ENCODE measurements around the gene ARHGAP15. TPM values are rescaled to one million over a fixed set of nuclear protein-coding genes. Genes with fewer than 3 reads are reported as not detected.

Gene ARHGAP15
- total RNA-seq, 1 donor from 2014 or later, result 9.1 TPM

DNA sequence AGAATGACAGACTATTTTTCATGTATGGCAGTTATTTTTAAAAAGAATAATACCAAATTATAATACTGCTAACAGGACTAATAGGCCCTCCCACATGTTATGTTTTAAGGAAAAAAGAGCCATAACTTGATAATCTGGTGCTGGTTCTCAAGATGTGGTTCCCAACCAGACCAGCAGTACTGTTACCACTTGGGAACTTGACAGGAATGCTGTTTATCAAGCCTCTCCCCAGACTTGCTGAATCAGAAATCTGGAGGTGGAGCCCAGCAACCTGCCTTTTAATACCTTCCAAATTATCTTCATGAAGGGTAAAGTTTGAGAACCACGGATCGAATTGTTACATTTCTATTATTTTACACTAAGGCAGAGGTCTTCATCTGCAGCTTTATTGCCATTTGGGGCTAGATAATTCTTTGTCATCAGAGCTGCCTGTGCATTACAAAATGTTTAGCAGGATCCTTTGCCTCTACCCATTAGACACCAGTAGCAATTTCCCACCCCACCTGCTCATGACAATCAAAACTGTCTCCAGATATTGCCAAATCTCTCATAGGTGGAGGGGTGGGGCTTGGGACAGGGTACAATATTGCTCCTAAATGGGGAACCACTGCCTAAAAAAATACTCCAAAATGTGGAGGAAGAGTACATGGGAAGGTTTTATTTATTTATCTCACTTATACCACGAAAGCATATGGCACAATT is 629.6 kb downstream of the ARHGAP15 start:
- H3K9me3 ChIP-seq, result no peaks in the 10 kb centered on the region
- no peak overlapping the region for H3K27ac ChIP-seq
- intact Hi-C loops (cut with DNase I), result no loop called here
- TF ChIP-seq, protein P1, sequence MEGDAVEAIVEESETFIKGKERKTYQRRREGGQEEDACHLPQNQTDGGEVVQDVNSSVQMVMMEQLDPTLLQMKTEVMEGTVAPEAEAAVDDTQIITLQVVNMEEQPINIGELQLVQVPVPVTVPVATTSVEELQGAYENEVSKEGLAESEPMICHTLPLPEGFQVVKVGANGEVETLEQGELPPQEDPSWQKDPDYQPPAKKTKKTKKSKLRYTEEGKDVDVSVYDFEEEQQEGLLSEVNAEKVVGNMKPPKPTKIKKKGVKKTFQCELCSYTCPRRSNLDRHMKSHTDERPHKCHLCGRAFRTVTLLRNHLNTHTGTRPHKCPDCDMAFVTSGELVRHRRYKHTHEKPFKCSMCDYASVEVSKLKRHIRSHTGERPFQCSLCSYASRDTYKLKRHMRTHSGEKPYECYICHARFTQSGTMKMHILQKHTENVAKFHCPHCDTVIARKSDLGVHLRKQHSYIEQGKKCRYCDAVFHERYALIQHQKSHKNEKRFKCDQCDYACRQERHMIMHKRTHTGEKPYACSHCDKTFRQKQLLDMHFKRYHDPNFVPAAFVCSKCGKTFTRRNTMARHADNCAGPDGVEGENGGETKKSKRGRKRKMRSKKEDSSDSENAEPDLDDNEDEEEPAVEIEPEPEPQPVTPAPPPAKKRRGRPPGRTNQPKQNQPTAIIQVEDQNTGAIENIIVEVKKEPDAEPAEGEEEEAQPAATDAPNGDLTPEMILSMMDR (IDR thresholded peaks at IDR 0.05), result no peak
- TF ChIP-seq POLR2A (IDR thresholded peaks at IDR 0.05) (no peak), POLR2AphosphoS5 (IDR thresholded peaks at IDR 0.05; ENCODE audit: insufficient read depth in 1 of 2, low read depth in 1 of 2) (no peak)
- no peak for DNase-seq (ENCODE audit: extremely low spot score in 2 of 2)
- no peak overlapping the region for H3K4me3 ChIP-seq
- no peaks in the 10 kb centered on the region for H3K27me3 ChIP-seq
- H3K36me3 ChIP-seq, result no peaks in the 10 kb centered on the region
- H3K4me1 ChIP-seq, result no peaks in the 10 kb centered on the region

DNA sequence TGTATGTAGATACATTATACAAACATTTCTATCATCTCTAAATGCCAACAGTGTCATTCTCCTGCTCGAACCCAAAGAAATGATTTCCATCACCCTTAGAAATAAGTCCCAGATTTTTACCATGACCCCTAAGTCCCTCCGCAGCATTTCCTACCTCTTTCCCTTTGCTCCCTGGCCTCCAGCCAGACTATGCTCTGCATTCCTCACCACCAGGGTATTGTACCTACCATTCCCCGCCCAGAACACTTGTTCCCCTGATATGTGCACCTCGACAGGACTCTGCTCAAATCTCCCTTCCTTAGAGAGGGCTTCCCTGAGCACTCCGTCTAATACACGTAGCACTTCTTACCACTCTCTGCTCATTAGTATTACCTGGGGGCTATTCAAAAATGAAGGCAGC is 630.2 kb downstream of the ARHGAP15 start:
- no peak overlapping the region for H3K27ac ChIP-seq
- no peak overlapping the region for H3K4me3 ChIP-seq
- TF ChIP-seq POLR2A (IDR thresholded peaks at IDR 0.05) (no peak), POLR2AphosphoS5 (IDR thresholded peaks at IDR 0.05; ENCODE audit: insufficient read depth in 1 of 2, low read depth in 1 of 2) (no peak)
- TF ChIP-seq, protein P1 (IDR thresholded peaks at IDR 0.05), result no peak
- no peaks in the 10 kb centered on the region for H3K9me3 ChIP-seq
- no peaks in the 10 kb centered on the region for H3K36me3 ChIP-seq
- H3K4me1 ChIP-seq, result no peaks in the 10 kb centered on the region
- no peaks in the 10 kb centered on the region for H3K27me3 ChIP-seq
- no peak for DNase-seq (ENCODE audit: extremely low spot score in 2 of 2)
- intact Hi-C loops (cut with DNase I), result no loop called here

DNA sequence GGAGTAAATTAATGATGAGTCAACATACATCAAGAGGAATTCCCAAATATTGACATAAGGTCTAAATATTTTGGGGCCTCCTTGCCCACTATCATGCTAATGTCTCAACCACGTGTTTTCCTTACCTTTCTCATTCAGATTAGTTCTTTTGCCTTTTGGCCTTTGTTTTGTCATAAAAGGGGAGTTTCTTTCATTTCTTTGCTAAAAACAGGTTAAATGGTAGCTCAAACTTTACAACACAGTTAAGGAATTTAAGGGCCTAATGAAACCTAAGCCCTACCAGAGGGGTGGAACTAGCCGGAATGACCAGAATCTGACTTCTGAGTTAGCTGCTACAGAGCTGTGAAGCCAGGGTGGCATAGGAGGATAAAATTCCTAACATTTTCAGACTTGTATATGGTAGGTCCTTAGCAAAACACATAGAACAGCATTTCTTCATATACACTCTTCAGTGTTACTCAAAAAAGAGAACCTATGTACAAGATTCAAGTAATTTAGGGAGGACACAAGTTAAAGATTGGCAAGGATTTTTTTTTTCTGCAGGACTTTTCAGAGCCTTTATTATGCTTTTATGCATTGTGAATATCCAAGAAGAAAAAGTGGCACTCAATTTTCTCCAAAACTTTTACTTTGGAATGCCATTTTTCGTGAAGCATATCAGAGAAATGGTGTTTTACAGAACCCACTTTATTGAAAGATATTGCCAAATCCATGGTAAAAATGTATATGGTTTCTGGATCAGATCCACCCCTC is 633.1 kb downstream of the ARHGAP15 start:
- Histone ChIP-seq H3K27me3 (no peaks in the 10 kb centered on the region), H3K4me1 (no peaks in the 10 kb centered on the region), H3K9me3 (no peaks in the 10 kb centered on the region), H3K27ac (no peak overlapping the region), H3K36me3 (no peaks in the 10 kb centered on the region), H3K4me3 (no peak overlapping the region)
- TF ChIP-seq POLR2AphosphoS5 (IDR thresholded peaks at IDR 0.05; ENCODE audit: insufficient read depth in 1 of 2, low read depth in 1 of 2) (no peak), POLR2A (IDR thresholded peaks at IDR 0.05) (no peak)
- TF ChIP-seq, protein P1 (IDR thresholded peaks at IDR 0.05), result no peak
- DNase-seq (ENCODE audit: extremely low spot score in 2 of 2), result no peak
- intact Hi-C loops (cut with DNase I), result no loop called here

DNA sequence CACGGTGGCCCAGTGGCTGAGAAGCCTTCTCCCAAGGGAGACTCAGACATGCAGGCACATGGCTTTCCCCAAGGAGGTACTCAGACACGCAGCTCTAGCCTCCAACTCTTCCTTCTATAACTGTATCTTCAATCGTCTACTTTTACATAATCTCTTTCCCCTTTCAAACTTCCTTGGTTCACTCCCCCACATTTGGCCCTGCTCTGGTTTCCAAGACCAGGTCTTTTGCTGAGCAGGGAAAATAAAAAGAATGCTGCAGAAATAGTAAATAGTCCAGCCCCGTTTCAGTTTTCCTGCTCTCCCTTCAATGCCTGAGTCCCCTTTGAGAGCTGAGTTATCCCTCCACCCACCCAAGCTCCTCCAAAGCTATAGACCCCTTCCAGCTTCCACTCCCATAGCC is 635.0 kb downstream of the ARHGAP15 start:
- DNase-seq (ENCODE audit: extremely low spot score in 2 of 2), result no peak
- H3K4me1 ChIP-seq, result no peaks in the 10 kb centered on the region
- H3K4me3 ChIP-seq, result no peak overlapping the region
- H3K9me3 ChIP-seq, result no peaks in the 10 kb centered on the region
- intact Hi-C loops (cut with DNase I), result no loop called here
- TF ChIP-seq POLR2A (IDR thresholded peaks at IDR 0.05) (no peak), POLR2AphosphoS5 (IDR thresholded peaks at IDR 0.05; ENCODE audit: insufficient read depth in 1 of 2, low read depth in 1 of 2) (no peak)
- TF ChIP-seq, protein P1 (IDR thresholded peaks at IDR 0.05), result no peak
- no peaks in the 10 kb centered on the region for H3K36me3 ChIP-seq
- no peaks in the 10 kb centered on the region for H3K27me3 ChIP-seq
- H3K27ac ChIP-seq, result no peak overlapping the region

DNA sequence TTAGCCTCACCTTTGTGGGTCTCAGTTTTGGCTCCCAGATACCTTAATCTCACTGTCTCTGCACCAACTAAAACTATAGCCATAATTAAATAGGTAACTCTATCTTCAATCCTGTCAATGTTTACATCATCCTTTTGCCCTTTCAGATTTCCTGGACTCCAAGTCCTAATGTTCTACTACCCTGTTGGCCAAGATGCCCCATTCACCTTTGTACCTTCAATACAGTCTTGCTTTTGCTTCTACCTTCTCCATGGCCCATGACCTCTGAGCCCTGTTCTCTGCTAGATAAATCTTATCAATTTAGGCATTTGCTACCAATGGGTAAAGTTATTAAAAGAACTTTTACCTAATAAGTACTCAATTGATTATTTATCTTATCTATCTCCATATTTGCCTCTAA is 635.5 kb downstream of the ARHGAP15 start:
- H3K9me3 ChIP-seq, result no peaks in the 10 kb centered on the region
- DNase-seq (ENCODE audit: extremely low spot score in 2 of 2), result no peak
- no peak overlapping the region for H3K27ac ChIP-seq
- no peaks in the 10 kb centered on the region for H3K27me3 ChIP-seq
- H3K4me1 ChIP-seq, result no peaks in the 10 kb centered on the region
- no peak overlapping the region for H3K4me3 ChIP-seq
- intact Hi-C loops (cut with DNase I), result no loop called here
- TF ChIP-seq POLR2A (IDR thresholded peaks at IDR 0.05), result no peak
- TF ChIP-seq, protein P1 (IDR thresholded peaks at IDR 0.05), result no peak
- TF ChIP-seq POLR2AphosphoS5 (IDR thresholded peaks at IDR 0.05; ENCODE audit: insufficient read depth in 1 of 2, low read depth in 1 of 2), result no peak
- H3K36me3 ChIP-seq, result no peaks in the 10 kb centered on the region

All from vagina (tissue), 2 donors.